ENCODE results near the gene TBX5.

TBX5 gene

DNA sequence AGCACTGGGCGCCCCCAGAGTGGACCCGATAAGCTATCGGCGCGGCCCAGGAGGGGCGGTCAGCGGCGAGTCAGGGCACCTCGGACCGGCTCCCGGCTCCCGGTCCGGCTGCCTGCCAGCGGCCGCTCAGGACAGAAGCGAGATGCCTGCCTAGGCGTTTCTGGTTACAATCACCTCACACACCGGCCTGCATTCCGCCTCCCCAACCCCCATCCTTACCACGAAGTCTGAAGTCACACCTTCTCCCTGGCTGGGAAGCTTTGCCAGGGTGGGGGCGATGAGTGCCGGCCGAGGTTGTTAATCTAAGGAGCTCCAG is 42.6 kb upstream of the TBX5 start:
- Histone ChIP-seq H2AK5ac (ENCODE audit: low read length, severe bottlenecking) (no peak overlapping the region), H4K8ac (ENCODE audit: low read length) (no peak overlapping the region), H2BK15ac (ENCODE audit: low read depth, poor library complexity, severe bottlenecking) (no peak overlapping the region), H3K79me1 (replicated peaks; ENCODE audit: low read length, poor library complexity, severe bottlenecking) (no peaks in the 10 kb centered on the region), H2BK5ac (ENCODE audit: low read depth, low read length, poor library complexity, severe bottlenecking) (no peak overlapping the region), H3K27ac (ENCODE audit: low read length, poor library complexity, severe bottlenecking) (no peak overlapping the region), H3K23ac (ENCODE audit: low read length in 2 of 2) (no peak overlapping the region), H3K4me3 (ENCODE audit: insufficient read depth in 1 of 2, low read depth in 1 of 2, low read length in 2 of 2) (no peak overlapping the region), H3K27me3 (ENCODE audit: control insufficient read depth in 1 of 2, insufficient read depth in 1 of 2, low read length in 2 of 2) (peaks cover 77 to 79% of the 10 kb centered on the region in 2 experiments), H3K14ac (ENCODE audit: low read length in 2 of 2) (no peak overlapping the region), H2AFZ (ENCODE audit: low read depth, low read length) (no peak overlapping the region), H3K9ac (ENCODE audit: low read length) (no peak overlapping the region), H3K4ac (ENCODE audit: low read depth in 1 of 2, low read length in 2 of 2) (no peak overlapping the region), H4K91ac (ENCODE audit: low read length) (no peak overlapping the region), H3K18ac (ENCODE audit: low read depth in 1 of 2, low read length in 2 of 2) (no peak overlapping the region), H2BK120ac (ENCODE audit: low read depth, low read length) (no peak overlapping the region), H3K9me3 (ENCODE audit: control insufficient read depth, low read length) (no peaks in the 10 kb centered on the region), H2BK12ac (ENCODE audit: low read length in 2 of 2) (no peak overlapping the region), H3K4me1 (ENCODE audit: control insufficient read depth, insufficient read depth, low read depth, low read length) (peaks cover 3% of the 10 kb centered on the region), H3K36me3 (ENCODE audit: control insufficient read depth in 1 of 2, insufficient read depth in 2 of 2, low read depth in 1 of 2, low read length in 2 of 2) (no peaks in the 10 kb centered on the region), H3K4me2 (ENCODE audit: low read length, poor library complexity, severe bottlenecking) (no peak overlapping the region)
- WGBS, result 0% methylated on average over 2 of the region's 23 CpGs
- no peak for DNase-seq

DNA sequence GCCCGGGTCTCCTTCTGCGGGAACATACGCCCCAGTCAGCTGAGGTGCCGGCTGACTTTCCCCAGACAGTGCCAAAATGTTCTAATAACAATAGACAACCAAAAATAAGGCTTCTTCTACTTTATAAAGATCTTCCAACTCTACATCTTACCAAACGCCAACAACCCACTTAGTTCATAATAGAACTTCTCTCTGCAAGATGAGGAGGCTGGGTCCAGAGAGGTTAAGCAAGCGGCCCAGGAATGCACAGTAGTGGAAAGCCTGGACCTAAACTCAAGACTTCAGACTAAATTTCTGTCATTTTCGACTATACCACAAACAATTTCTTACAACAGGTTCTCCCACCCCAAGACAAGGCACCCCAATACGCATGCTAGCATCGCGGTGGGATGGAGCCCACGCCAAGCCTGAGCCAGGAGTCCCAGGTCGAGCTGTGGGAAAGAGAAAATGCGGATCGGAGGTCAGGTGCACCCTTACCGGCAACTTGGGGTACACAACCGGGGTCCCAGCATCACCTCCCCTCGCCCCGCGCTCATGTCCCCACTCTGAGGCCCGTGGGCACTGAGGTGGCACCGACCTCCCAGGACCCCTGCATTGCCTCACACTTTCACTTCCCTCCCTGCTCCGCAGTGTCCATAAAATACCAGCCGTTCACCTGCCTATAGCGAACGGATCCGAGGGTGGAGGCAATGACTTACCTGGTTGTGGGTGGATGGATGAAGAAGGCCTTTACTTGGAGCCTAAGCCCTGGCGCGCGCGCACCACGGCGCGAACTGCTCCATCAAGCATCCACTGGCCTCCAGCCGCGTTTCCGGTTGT is 42.1 kb upstream of the TBX5 start:
- Histone ChIP-seq H2BK120ac (ENCODE audit: low read depth, low read length) (no peak overlapping the region), H3K36me3 (ENCODE audit: control insufficient read depth in 1 of 2, insufficient read depth in 2 of 2, low read depth in 1 of 2, low read length in 2 of 2) (no peaks in the 10 kb centered on the region), H2AFZ (ENCODE audit: low read depth, low read length) (no peak overlapping the region), H3K14ac (ENCODE audit: low read length in 2 of 2) (no peak overlapping the region), H3K23ac (ENCODE audit: low read length in 2 of 2) (no peak overlapping the region), H3K9me3 (ENCODE audit: control insufficient read depth, low read length) (no peaks in the 10 kb centered on the region), H3K18ac (ENCODE audit: low read depth in 1 of 2, low read length in 2 of 2) (no peak overlapping the region), H3K27ac (ENCODE audit: low read length, poor library complexity, severe bottlenecking) (no peak overlapping the region), H3K4me1 (ENCODE audit: control insufficient read depth, insufficient read depth, low read depth, low read length) (peaks cover 3% of the 10 kb centered on the region), H2BK15ac (ENCODE audit: low read depth, poor library complexity, severe bottlenecking) (no peak overlapping the region), H4K91ac (ENCODE audit: low read length) (no peak overlapping the region), H2BK5ac (ENCODE audit: low read depth, low read length, poor library complexity, severe bottlenecking) (no peak overlapping the region), H3K4me3 (ENCODE audit: insufficient read depth in 1 of 2, low read depth in 1 of 2, low read length in 2 of 2) (no peak overlapping the region), H2BK12ac (ENCODE audit: low read length in 2 of 2) (no peak overlapping the region), H3K4ac (ENCODE audit: low read depth in 1 of 2, low read length in 2 of 2) (no peak overlapping the region), H2AK5ac (ENCODE audit: low read length, severe bottlenecking) (no peak overlapping the region), H3K79me1 (replicated peaks; ENCODE audit: low read length, poor library complexity, severe bottlenecking) (no peaks in the 10 kb centered on the region), H3K27me3 (ENCODE audit: control insufficient read depth in 1 of 2, insufficient read depth in 1 of 2, low read length in 2 of 2) (peaks cover 83 to 85% of the 10 kb centered on the region in 2 experiments), H3K9ac (ENCODE audit: low read length) (no peak overlapping the region), H4K8ac (ENCODE audit: low read length) (no peak overlapping the region), H3K4me2 (ENCODE audit: low read length, poor library complexity, severe bottlenecking) (no peak overlapping the region)
- 5% methylated on average over 31 of the region's 36 CpGs for WGBS
- DNase-seq, result no peak

DNA sequence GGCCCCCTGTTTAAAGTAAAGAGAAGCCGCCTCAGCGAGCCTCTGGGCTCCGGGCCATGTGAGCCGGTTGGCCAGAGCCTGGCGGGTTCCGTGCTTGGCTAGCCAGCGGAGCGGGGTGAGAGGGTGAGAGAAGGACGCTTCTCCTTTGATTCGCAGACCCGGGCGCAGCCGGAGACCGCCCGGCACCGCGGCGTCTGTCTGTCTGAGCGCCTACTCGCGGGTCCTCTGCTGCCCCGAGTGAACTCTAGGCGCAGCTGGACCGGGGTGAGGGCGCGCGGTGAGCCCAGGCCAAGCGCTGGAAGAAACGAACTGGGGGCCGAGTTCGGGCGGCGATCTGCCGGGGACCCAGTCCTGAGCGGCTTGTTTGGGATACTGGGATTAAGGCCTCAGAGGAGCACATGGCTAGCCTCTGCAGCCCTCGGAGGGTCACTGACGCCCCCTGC is 41.4 kb upstream of the TBX5 start:
- peaks cover 90 to 92% of the 10 kb centered on the region in 2 experiments for H3K27me3 ChIP-seq (ENCODE audit: control insufficient read depth in 1 of 2, insufficient read depth in 1 of 2, low read length in 2 of 2)
- WGBS, result under 1% methylated on average over 37 of the region's 37 CpGs
- no peak overlapping the region for H4K8ac ChIP-seq (ENCODE audit: low read length)

DNA sequence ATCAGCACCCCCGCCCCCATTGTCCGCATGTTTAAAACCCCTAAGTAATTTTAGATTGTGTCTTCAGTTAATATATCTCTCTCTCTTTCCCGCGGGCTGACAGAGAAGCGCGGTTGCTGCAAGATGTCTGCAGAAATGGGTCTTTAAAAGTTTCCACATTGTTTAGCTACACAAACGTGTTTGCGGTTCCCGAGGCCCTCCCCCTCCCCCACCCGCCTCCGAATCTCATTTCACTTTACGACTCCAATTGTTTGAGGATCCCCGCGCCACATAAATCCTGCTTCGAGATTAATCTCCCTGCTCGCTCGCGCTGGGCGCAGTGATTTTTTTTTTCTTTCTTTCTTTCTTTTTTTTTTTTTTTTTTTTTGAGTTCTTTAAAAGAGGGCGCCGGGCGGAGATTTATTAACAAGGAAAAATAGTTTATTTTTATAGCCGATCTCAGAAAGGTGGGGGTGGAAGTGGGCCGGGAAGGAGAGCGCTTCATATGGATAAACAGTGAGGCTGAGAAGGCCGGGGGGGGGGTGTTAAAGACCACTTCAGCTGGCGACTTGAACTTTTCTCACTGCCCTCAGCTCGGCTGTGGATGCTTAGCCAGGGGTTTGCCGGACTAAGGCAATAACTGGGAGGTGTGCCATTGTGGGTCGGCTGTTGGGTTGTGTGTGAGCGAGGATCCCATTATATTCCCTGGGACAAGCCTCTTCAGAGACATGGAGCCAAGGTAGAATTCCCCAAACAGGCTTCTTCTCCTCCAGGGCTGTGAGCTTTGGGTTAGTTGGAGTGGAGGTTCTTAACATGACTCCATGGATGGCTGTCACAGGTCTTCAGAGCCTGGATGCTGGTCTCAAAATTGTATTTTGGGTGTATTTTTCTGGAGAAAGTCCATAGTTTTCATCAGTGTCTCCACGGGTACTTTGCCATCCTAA is 39.7 kb upstream of the TBX5 start:
- Histone ChIP-seq H3K27me3 (ENCODE audit: control insufficient read depth in 1 of 2, insufficient read depth in 1 of 2, low read length in 2 of 2) (peaks cover 94% of the 10 kb centered on the region in 2 experiments), H3K9me3 (ENCODE audit: control insufficient read depth, low read length) (no peaks in the 10 kb centered on the region)
- 14% methylated on average over 27 of the region's 32 CpGs for WGBS

More for the DNA sequence above, 41.4 kb upstream of the TBX5 start:
- Histone ChIP-seq H2AFZ (ENCODE audit: low read depth, low read length) (no peak overlapping the region), H3K27ac (ENCODE audit: low read length, poor library complexity, severe bottlenecking) (no peak overlapping the region), H3K9ac (ENCODE audit: low read length) (no peak overlapping the region), H2BK120ac (ENCODE audit: low read depth, low read length) (no peak overlapping the region), H3K18ac (ENCODE audit: low read depth in 1 of 2, low read length in 2 of 2) (no peak overlapping the region), H2BK5ac (ENCODE audit: low read depth, low read length, poor library complexity, severe bottlenecking) (no peak overlapping the region), H3K4me3 (ENCODE audit: insufficient read depth in 1 of 2, low read depth in 1 of 2, low read length in 2 of 2) (peak overlapping the region in 1 of 2 experiments; percentile 24), H3K36me3 (ENCODE audit: control insufficient read depth in 1 of 2, insufficient read depth in 2 of 2, low read depth in 1 of 2, low read length in 2 of 2) (no peaks in the 10 kb centered on the region), H3K4ac (ENCODE audit: low read depth in 1 of 2, low read length in 2 of 2) (no peak overlapping the region), H3K4me2 (ENCODE audit: low read length, poor library complexity, severe bottlenecking) (no peak overlapping the region), H2BK12ac (ENCODE audit: low read length in 2 of 2) (no peak overlapping the region), H3K23ac (ENCODE audit: low read length in 2 of 2) (no peak overlapping the region), H2AK5ac (ENCODE audit: low read length, severe bottlenecking) (no peak overlapping the region), H2BK15ac (ENCODE audit: low read depth, poor library complexity, severe bottlenecking) (no peak overlapping the region), H3K14ac (ENCODE audit: low read length in 2 of 2) (no peak overlapping the region), H3K79me1 (replicated peaks; ENCODE audit: low read length, poor library complexity, severe bottlenecking) (no peaks in the 10 kb centered on the region), H3K9me3 (ENCODE audit: control insufficient read depth, low read length) (no peaks in the 10 kb centered on the region), H3K4me1 (ENCODE audit: control insufficient read depth, insufficient read depth, low read depth, low read length) (peaks cover 3% of the 10 kb centered on the region), H4K91ac (ENCODE audit: low read length) (no peak overlapping the region)
- DNase-seq, result no peak

More for the DNA sequence above, 39.7 kb upstream of the TBX5 start:
- Histone ChIP-seq H2BK15ac (ENCODE audit: low read depth, poor library complexity, severe bottlenecking) (no peak overlapping the region), H3K79me1 (replicated peaks; ENCODE audit: low read length, poor library complexity, severe bottlenecking) (no peaks in the 10 kb centered on the region), H3K4me2 (ENCODE audit: low read length, poor library complexity, severe bottlenecking) (no peak overlapping the region), H3K4ac (ENCODE audit: low read depth in 1 of 2, low read length in 2 of 2) (no peak overlapping the region), H3K23ac (ENCODE audit: low read length in 2 of 2) (no peak overlapping the region), H2AK5ac (ENCODE audit: low read length, severe bottlenecking) (no peak overlapping the region), H4K8ac (ENCODE audit: low read length) (no peak overlapping the region), H3K18ac (ENCODE audit: low read depth in 1 of 2, low read length in 2 of 2) (no peak overlapping the region), H3K4me1 (ENCODE audit: control insufficient read depth, insufficient read depth, low read depth, low read length) (peaks cover 7% of the 10 kb centered on the region), H2BK12ac (ENCODE audit: low read length in 2 of 2) (no peak overlapping the region), H3K4me3 (ENCODE audit: insufficient read depth in 1 of 2, low read depth in 1 of 2, low read length in 2 of 2) (no peak overlapping the region), H3K27ac (ENCODE audit: low read length, poor library complexity, severe bottlenecking) (no peak overlapping the region), H3K14ac (ENCODE audit: low read length in 2 of 2) (no peak overlapping the region), H3K9ac (ENCODE audit: low read length) (no peak overlapping the region), H2BK5ac (ENCODE audit: low read depth, low read length, poor library complexity, severe bottlenecking) (no peak overlapping the region), H2BK120ac (ENCODE audit: low read depth, low read length) (no peak overlapping the region), H4K91ac (ENCODE audit: low read length) (no peak overlapping the region), H3K36me3 (ENCODE audit: control insufficient read depth in 1 of 2, insufficient read depth in 2 of 2, low read depth in 1 of 2, low read length in 2 of 2) (no peaks in the 10 kb centered on the region), H2AFZ (ENCODE audit: low read depth, low read length) (no peak overlapping the region)
- no peak for DNase-seq
